Ovary (tissue), 3 donors: Measurements from ENCODE around the gene MRO.

Source experiments
- POLR2A ChIP-seq: fragments of 450-650 bp; IDR thresholded peaks from one replicate; pipeline ENCODE4 v1.6.1; 2017; ENCODE audit warnings: antibody characterized with exemption, mild to moderate bottlenecking, moderate library complexity
- TF ChIP-seq, protein P1 (sequence below), 3 donors: fragments of 450-650 bp in 2 of 3; fragments of 200-600 bp in 1 of 3; IDR thresholded peaks; one replicate each; pipeline versions ENCODE4 v1.5.1 to v1.8.0; 2016 to 2022; ENCODE audit warnings: antibody characterized with exemption in 3 of 3, mild to moderate bottlenecking in 1 of 3
- donor health status: DM: no; HTN: no; CAD: no.

DNA sequence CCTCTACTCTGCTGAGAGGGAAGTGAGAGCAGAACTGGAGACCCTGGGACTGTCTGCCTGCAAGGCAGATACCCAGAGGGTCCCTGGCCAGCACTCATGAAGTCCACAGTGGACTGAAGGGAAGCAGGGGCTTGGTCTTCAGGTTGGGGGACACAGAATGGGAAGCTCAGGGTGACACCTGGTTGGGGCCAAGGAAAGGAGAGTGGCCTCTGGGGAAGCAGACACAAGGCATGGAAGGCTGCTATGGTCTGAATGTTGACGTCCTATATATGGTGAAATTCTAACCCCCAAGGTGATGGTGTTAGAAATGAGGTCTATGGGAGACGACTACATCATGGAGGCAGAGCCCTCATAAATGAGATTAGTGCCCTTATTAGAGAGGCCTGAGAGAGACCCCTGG, 69.3 kb downstream of the MRO start:
- TF ChIP-seq, protein P1, sequence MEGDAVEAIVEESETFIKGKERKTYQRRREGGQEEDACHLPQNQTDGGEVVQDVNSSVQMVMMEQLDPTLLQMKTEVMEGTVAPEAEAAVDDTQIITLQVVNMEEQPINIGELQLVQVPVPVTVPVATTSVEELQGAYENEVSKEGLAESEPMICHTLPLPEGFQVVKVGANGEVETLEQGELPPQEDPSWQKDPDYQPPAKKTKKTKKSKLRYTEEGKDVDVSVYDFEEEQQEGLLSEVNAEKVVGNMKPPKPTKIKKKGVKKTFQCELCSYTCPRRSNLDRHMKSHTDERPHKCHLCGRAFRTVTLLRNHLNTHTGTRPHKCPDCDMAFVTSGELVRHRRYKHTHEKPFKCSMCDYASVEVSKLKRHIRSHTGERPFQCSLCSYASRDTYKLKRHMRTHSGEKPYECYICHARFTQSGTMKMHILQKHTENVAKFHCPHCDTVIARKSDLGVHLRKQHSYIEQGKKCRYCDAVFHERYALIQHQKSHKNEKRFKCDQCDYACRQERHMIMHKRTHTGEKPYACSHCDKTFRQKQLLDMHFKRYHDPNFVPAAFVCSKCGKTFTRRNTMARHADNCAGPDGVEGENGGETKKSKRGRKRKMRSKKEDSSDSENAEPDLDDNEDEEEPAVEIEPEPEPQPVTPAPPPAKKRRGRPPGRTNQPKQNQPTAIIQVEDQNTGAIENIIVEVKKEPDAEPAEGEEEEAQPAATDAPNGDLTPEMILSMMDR (IDR thresholded peaks at IDR 0.05) = no peak
- no peak for TF ChIP-seq POLR2A
